Osteoblast (primary cell): ENCODE data around the gene ARRDC1. TPM values are rescaled to one million over a fixed set of nuclear protein-coding genes. Genes with fewer than 3 reads are reported as not detected.

ENCODE experiments used
- DNase-seq: peaks from one replicate; pipeline ENCODE4 v3.0.0; 2011; ENCODE audit warnings: low spot score, mixed read lengths; ENCODE audit not compliant: insufficient read length; ENCODE audit errors: missing footprints
- H2AFZ ChIP-seq: 2 replicates; pipeline ENCODE4 v1.6.0; 2011; ENCODE audit warnings: mild to moderate bottlenecking, low read length
- H3K27ac ChIP-seq: 2 replicates; pipeline ENCODE4 v1.5.1; 2011; ENCODE audit warnings: mild to moderate bottlenecking, low read depth, low read length, moderate library complexity
- H3K27me3 ChIP-seq: 2 replicates; pipeline ENCODE4 v1.6.0; 2012; ENCODE audit warnings: mild to moderate bottlenecking, control low read depth, inconsistent platforms, low read length, moderate library complexity; ENCODE audit not compliant: insufficient read depth
- H3K36me3 ChIP-seq: 2 replicates; pipeline ENCODE4 v1.5.1; 2011; ENCODE audit warnings: mild to moderate bottlenecking, low read length, control low read depth, moderate library complexity; ENCODE audit not compliant: insufficient read depth
- H3K4me1 ChIP-seq: 2 replicates; pipeline ENCODE4 v1.5.1; 2011; ENCODE audit warnings: mild to moderate bottlenecking, low read length, control low read depth, moderate library complexity; ENCODE audit not compliant: insufficient read depth
- H3K4me2 ChIP-seq: 2 replicates; pipeline ENCODE4 v1.6.0; 2011; ENCODE audit warnings: mild to moderate bottlenecking, low read length; ENCODE audit not compliant: insufficient read depth
- H3K4me3 ChIP-seq: fragments of 200-600 bp; sonication (generic); 3 replicates; pipeline ENCODE4 v1.5.1; 2012; ENCODE audit warnings: mild to moderate bottlenecking, low read length, inconsistent platforms; ENCODE audit not compliant: insufficient read depth
- H3K79me2 ChIP-seq: 2 replicates; pipeline ENCODE4 v1.6.0; 2012; ENCODE audit warnings: mild to moderate bottlenecking, low read length, control low read depth, inconsistent platforms; ENCODE audit not compliant: insufficient read depth
- H3K9me3 ChIP-seq: 2 replicates; pipeline ENCODE4 v1.5.1; 2011; ENCODE audit warnings: low read depth, low read length, control low read depth
- H4K20me1 ChIP-seq: 2 replicates; pipeline ENCODE4 v1.6.0; 2012; ENCODE audit warnings: mild to moderate bottlenecking, low read length, control low read depth; ENCODE audit not compliant: insufficient read depth
- small RNA-seq: library from RNA; depleted of rRNA; stranded (forward); fragments of <200 nt; gene quantifications from one replicate; pipeline ENCODE3, GENCODE V24; 2012
- total RNA-seq: library from RNA; depleted of rRNA; stranded (reverse); fragments of >200 nt; gene quantifications from 2 replicates; pipeline ENCODE4 v1.2.3, GENCODE V29; 2012
- TF ChIP-seq, protein P1 (sequence below): IDR thresholded peaks from 2 replicates; pipeline ENCODE4 v1.5.1; 2011; ENCODE audit warnings: mild to moderate bottlenecking, low read depth, low read length, moderate library complexity; ENCODE audit errors: extremely low read depth

The ARRDC1 gene
- total RNA-seq, 1 donor = 11.9 TPM

DNA sequence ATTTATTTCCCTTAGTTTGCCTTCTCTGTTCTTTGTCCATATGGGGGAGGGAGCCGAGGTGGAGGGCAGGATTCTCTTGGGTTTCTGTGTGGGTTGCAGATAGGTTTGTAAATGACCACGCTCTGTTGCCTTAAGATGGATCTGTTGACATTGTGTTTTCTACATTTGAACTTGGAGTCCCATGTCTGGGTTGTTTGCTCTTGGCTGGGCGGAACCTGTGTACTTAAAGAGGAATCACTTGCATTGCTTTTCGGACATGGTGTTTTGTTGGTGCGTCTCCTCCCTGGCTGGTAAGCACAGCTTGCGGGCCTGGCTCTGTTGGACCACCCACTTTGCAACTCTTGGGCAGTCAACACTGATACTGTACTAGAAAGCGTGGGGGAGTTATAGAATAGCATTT lies 59.2 kb downstream of the ARRDC1 start:
- DNase-seq = no peak
- Histone ChIP-seq H3K79me2 (peaks cover 89% of the 10 kb centered on the region), H4K20me1 (peaks cover 56% of the 10 kb centered on the region)

More for the DNA sequence above, 59.2 kb downstream of the ARRDC1 start:
- Histone ChIP-seq H3K4me1 (peaks cover 9% of the 10 kb centered on the region), H2AFZ (no peak overlapping the region), H3K4me3 (no peak overlapping the region), H3K27ac (no peak overlapping the region), H3K4me2 (peak overlapping the region; percentile 9), H3K27me3 (no peaks in the 10 kb centered on the region), H3K9me3 (no peaks in the 10 kb centered on the region), H3K36me3 (peaks cover 5% of the 10 kb centered on the region)
- TF ChIP-seq, protein P1, sequence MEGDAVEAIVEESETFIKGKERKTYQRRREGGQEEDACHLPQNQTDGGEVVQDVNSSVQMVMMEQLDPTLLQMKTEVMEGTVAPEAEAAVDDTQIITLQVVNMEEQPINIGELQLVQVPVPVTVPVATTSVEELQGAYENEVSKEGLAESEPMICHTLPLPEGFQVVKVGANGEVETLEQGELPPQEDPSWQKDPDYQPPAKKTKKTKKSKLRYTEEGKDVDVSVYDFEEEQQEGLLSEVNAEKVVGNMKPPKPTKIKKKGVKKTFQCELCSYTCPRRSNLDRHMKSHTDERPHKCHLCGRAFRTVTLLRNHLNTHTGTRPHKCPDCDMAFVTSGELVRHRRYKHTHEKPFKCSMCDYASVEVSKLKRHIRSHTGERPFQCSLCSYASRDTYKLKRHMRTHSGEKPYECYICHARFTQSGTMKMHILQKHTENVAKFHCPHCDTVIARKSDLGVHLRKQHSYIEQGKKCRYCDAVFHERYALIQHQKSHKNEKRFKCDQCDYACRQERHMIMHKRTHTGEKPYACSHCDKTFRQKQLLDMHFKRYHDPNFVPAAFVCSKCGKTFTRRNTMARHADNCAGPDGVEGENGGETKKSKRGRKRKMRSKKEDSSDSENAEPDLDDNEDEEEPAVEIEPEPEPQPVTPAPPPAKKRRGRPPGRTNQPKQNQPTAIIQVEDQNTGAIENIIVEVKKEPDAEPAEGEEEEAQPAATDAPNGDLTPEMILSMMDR = no peak

Small RNA genes within 50 kb of the gene (small RNA-seq; reads per million reads assigned to genes)
- gene RF00017 = not detected

Other genes starting within 250 kb of the ARRDC1 start
- gene EXD3, start 182.5 kb upstream of the ARRDC1 start, total RNA-seq = 7.6 and 10.0 TPM in 2 replicates
- 0.36 and 0.88 TPM in 2 replicates for gene NOXA1, start 182.3 kb upstream of the ARRDC1 start, total RNA-seq
- not detected in 2 replicates for gene ENTPD8, start 164.3 kb upstream of the ARRDC1 start, total RNA-seq
- 19.2 and 22.4 TPM in 2 replicates for gene NSMF, start 146.4 kb upstream of the ARRDC1 start, total RNA-seq
- 1.8 and 2.7 TPM in 2 replicates for gene PNPLA7, start 55.3 kb upstream of the ARRDC1 start, total RNA-seq
- gene MRPL41, start 53.8 kb upstream of the ARRDC1 start, total RNA-seq = 26.2 and 30.4 TPM in 2 replicates
- gene DPH7, start 26.8 kb upstream of the ARRDC1 start, total RNA-seq = 20.3 and 26.2 TPM in 2 replicates
- gene ZMYND19, start 15.2 kb upstream of the ARRDC1 start, total RNA-seq = 10.5 and 14.1 TPM in 2 replicates
- 38.0 and 46.3 TPM in 2 replicates for gene EHMT1, start 13.3 kb downstream of the ARRDC1 start, total RNA-seq